ENCODE data around the gene ACBD6. TPM values are rescaled to one million over a fixed set of nuclear protein-coding genes. Genes with fewer than 3 reads are reported as not detected.
A peak's percentile ranks its signal among the peaks of the same experiment; 100 is the strongest.
"Not testable (repeated sequence)": the region's sequence is repeated elsewhere in the genome, so short reads cannot be mapped to it uniquely, and the experiment has no call there.

The ACBD6 gene, protein sequence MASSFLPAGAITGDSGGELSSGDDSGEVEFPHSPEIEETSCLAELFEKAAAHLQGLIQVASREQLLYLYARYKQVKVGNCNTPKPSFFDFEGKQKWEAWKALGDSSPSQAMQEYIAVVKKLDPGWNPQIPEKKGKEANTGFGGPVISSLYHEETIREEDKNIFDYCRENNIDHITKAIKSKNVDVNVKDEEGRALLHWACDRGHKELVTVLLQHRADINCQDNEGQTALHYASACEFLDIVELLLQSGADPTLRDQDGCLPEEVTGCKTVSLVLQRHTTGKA
- total RNA-seq (ENCODE audit: low replicate concordance), result 37.2 and 49.1 TPM in 2 replicates
- long read RNA-seq, transcript ACBD6-201 (8 exons, 1,670 nt), result major isoform, 49 of 69 reads
- long read RNA-seq, partial matches to known transcripts, result 5 of 69 reads
- long read RNA-seq, other reads (novel, unspliced or antisense), result 15 of 69 reads

DNA sequence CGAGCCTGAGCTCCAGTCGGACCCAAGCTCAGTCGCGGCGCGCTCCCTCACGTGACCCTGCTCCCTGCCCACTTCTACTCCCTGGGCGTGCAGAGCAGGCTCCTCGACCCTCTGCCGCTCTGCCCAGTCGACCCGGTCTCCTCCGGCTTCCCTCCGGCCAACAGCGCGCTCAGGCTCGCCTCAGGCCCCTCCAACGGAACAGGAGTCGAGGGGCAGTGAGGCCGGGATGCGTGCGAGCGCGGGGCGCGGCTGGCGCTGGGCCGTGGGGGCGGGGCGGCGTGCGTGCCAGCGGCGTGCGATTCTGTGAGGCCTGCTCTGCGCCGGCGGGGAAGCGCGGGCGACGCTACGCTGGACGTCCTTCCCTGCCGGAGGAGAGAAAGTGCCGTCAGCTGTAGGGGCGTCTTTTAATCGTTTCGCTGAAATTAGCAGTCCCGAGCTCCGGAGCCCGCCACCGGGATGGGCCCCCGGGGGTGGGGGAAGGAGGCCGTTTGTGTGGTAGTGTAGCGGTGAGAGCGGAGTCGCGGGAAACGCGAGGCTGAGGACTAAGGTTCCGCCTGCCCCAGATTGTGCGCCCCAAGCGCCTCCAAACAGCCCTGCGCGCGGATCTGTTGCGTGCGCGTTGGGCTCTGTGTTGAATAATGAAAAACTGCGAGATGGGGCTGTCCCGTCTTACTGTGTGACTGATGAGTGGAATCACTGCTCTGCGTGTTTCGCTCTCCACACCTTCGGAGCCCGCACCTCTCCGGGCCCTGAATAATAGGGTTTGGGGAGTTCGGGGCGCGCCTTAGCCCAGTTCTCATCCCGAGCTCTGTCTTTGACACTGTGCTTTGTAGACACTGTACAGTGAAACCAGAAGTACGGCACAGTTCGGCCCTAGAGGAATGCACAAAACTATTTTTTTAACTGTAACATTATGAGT lies at the start of gene ACBD6:
Gene ACBD6, minus strand, starts transcription at position 217 of the 919 bp plus-strand sequence. CDS start 311 bp downstream, outside the sequence.
- TF ChIP-seq CTCF (conservative IDR thresholded peaks at IDR 0.05), result peak; percentile 40
- Mint-ChIP-seq H3K4me1 (ENCODE audit: unreplicated experiment) (peaks cover 32% of the 10 kb centered on the region), H3K27me3 (no peaks in the 10 kb centered on the region), H3K27ac (peak within 1 kb of the TSS; percentile 91), H3K36me3 (peaks cover 12% of the 10 kb centered on the region), H3K4me3 (peak within 1 kb of the TSS; percentile 96), H3K9me3 (no peaks in the 10 kb centered on the region)
- DNase-seq (ENCODE audit: extremely low spot score, unreplicated experiment), result peak; percentile 91

- H3K36me3 Mint-ChIP-seq, result no peaks in the 10 kb centered on the region
- H3K4me1 Mint-ChIP-seq (ENCODE audit: unreplicated experiment), result peaks cover 8% of the 10 kb centered on the region
- no peaks in the 10 kb centered on the region for H3K9me3 Mint-ChIP-seq
- TF ChIP-seq CTCF (conservative IDR thresholded peaks at IDR 0.05), result no peak
- no peak for DNase-seq (ENCODE audit: extremely low spot score, unreplicated experiment)
- no peak overlapping the region for H3K4me3 Mint-ChIP-seq
- H3K27ac Mint-ChIP-seq, result no peak overlapping the region
- no peaks in the 10 kb centered on the region for H3K27me3 Mint-ChIP-seq
Observed at GRCh38 chr1:180551997-180552396, 49.6 kb upstream of the ACBD6 start.

- H3K9me3 Mint-ChIP-seq, result no peaks in the 10 kb centered on the region
- H3K27ac Mint-ChIP-seq, result no peak overlapping the region
- no peak for DNase-seq (ENCODE audit: extremely low spot score, unreplicated experiment)
- no peaks in the 10 kb centered on the region for H3K27me3 Mint-ChIP-seq
- no peaks in the 10 kb centered on the region for H3K36me3 Mint-ChIP-seq
- no peak overlapping the region for H3K4me3 Mint-ChIP-seq
- peaks cover 9% of the 10 kb centered on the region for H3K4me1 Mint-ChIP-seq (ENCODE audit: unreplicated experiment)
- TF ChIP-seq CTCF (conservative IDR thresholded peaks at IDR 0.05), result no peak
Observed at GRCh38 chr1:180550241-180550640, 47.9 kb upstream of the ACBD6 start.

GRCh38 chr1:180549770-180550169 lies 47.4 kb upstream of the ACBD6 start:
- H3K27ac Mint-ChIP-seq; H3K4me1 Mint-ChIP-seq (ENCODE audit: unreplicated experiment); H3K9me3 Mint-ChIP-seq; H3K4me3 Mint-ChIP-seq; H3K36me3 Mint-ChIP-seq; DNase-seq (ENCODE audit: extremely low spot score, unreplicated experiment); H3K27me3 Mint-ChIP-seq: not testable (repeated sequence)

DNA sequence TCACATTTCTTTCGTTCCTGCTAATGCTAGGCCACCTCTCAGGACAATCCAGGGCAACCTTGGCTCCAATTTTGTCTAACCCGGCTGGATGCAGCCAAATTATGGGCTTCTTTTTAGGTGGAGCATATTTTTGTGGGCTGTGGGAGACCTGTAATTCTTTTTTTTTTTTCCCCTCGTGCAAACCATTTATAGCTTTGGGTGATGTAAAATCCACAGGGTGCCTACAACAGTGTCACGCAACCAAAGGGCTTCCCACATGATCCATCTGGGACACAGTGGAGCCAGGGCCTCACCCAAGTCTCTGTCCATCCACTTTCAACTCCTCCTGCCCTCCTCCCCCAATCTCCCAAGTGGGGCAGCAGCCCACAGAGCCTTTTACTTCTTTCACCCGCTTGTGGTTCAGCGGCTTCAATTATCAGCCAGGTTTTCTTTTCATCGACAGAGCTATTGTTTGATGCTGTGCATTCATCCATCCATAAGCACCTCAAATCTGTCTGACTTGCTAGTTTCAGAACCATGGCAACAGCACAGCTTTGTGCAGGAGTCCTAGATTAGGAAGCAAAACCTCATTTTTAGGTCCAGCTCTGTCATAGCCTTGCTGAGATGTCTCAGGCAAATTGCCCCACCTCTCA lies 46.4 kb upstream of the ACBD6 start:
- Mint-ChIP-seq H3K9me3 (no peaks in the 10 kb centered on the region), H3K27ac (no peak overlapping the region), H3K4me1 (ENCODE audit: unreplicated experiment) (peaks cover 9% of the 10 kb centered on the region), H3K27me3 (no peaks in the 10 kb centered on the region), H3K36me3 (no peaks in the 10 kb centered on the region), H3K4me3 (no peak overlapping the region)
- DNase-seq (ENCODE audit: extremely low spot score, unreplicated experiment), result no peak
- no peak for TF ChIP-seq CTCF (conservative IDR thresholded peaks at IDR 0.05)

Measured in type B pancreatic cell (in vitro differentiated cells).